ENCODE measurements around the gene LMNTD2. TPM values are rescaled to one million over a fixed set of nuclear protein-coding genes. Genes with fewer than 3 reads are reported as not detected.
A peak's percentile ranks its signal among the peaks of the same experiment; 100 is the strongest.

Gene LMNTD2
- total RNA-seq, 4 donors from 2014 or later, result 6.6 to 32.9 (median 14.1) TPM

- Histone ChIP-seq H3K4me1 (peaks cover 12 to 70% (median 33%) of the 10 kb centered on the region in 4 donors), H3K9me3 (no peaks in the 10 kb centered on the region), H3K27ac (peak overlapping the region in 3 of 4 donors; percentile 49 to 97 (median 93)), H3K27me3 (no peaks in the 10 kb centered on the region), H3K4me3 (peak overlapping the region in 2 of 4 donors; percentile 60 to 98), H3K36me3 (peaks cover 0 to 21% (median 0%) of the 10 kb centered on the region in 3 donors)
- TF ChIP-seq, protein P1, sequence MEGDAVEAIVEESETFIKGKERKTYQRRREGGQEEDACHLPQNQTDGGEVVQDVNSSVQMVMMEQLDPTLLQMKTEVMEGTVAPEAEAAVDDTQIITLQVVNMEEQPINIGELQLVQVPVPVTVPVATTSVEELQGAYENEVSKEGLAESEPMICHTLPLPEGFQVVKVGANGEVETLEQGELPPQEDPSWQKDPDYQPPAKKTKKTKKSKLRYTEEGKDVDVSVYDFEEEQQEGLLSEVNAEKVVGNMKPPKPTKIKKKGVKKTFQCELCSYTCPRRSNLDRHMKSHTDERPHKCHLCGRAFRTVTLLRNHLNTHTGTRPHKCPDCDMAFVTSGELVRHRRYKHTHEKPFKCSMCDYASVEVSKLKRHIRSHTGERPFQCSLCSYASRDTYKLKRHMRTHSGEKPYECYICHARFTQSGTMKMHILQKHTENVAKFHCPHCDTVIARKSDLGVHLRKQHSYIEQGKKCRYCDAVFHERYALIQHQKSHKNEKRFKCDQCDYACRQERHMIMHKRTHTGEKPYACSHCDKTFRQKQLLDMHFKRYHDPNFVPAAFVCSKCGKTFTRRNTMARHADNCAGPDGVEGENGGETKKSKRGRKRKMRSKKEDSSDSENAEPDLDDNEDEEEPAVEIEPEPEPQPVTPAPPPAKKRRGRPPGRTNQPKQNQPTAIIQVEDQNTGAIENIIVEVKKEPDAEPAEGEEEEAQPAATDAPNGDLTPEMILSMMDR (IDR thresholded peaks at IDR 0.05), result no peak
- TF ChIP-seq POLR2A (IDR thresholded peaks at IDR 0.05), result peak in 1 of 2 donors; percentile 36
- DNase-seq, result peak in 1 of 3 donors; percentile 68
Observed at GRCh38 chr11:578276-579035, 17.9 kb upstream of the LMNTD2 start.

DNA sequence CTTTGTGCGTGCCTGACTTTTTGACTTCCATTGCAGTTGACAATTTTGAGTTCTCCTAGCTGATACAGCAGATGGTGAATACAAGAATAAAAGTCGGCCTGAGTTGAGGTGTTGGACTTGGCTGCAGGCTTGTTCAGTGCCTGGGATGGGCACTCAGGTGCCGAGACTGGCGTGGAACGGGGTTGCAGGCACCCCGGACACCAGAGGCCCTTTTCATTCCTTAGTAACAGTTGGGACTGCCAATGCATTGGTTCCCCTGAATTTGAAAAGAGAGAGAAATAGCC, 17.0 kb upstream of the LMNTD2 start:
- DNase-seq, result no peak
- H3K4me3 ChIP-seq, result peak overlapping the region; percentile 60 to 98 (median 82)
- H3K36me3 ChIP-seq, result peaks cover 0 to 12% (median 0%) of the 10 kb centered on the region in 3 donors
- TF ChIP-seq, protein P1 (IDR thresholded peaks at IDR 0.05), result no peak
- no peak for TF ChIP-seq POLR2A (IDR thresholded peaks at IDR 0.05)
- H3K27me3 ChIP-seq, result no peaks in the 10 kb centered on the region
- peak overlapping the region in 3 of 4 donors; percentile 86 to 97 (median 93) for H3K27ac ChIP-seq
- no peaks in the 10 kb centered on the region for H3K9me3 ChIP-seq
- H3K4me1 ChIP-seq, result peaks cover 12 to 65% (median 33%) of the 10 kb centered on the region in 4 donors

DNA sequence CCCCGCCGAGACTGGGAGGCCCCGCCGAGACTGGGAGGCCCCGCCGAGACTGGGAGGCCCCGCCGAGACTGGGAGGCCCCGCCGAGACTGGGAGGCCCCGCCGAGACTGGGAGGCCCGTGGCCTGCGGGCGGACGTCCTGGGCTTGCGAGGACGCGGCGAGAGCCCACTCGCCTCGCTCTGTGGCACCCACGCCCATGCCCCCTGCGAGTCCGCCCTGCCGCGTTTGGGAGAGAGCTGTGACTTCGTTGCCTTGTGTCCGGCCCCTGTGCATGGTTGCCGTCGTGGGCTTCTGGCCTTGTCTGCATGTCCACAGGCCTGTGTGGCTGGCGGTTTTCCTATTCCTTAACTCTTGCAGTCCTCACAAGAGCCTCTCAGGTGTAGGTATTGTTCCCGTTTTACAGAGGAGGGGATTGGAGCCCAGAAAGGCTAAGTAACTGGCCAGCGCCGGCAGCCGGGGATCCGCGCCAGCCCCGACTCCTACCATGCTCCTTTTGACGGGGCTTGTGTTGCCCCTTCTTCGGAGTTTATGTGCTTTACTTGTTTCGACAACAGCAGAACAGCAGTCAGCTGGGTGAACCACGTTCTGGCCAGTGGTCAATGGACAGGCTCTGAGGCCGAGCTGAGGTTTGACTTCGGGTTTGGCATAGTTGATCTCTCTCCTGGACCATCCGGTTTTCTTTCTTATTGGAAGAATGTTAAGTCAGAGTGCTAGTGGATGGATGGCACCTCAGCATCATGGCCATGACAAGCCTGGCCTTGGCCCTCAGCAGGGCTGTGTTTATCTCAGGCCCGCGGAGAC, 16.5 kb upstream of the LMNTD2 start:
- H3K4me3 ChIP-seq, result peak overlapping the region; percentile 60 to 98 (median 82)
- no peaks in the 10 kb centered on the region for H3K27me3 ChIP-seq
- no peak for TF ChIP-seq POLR2A (IDR thresholded peaks at IDR 0.05)
- TF ChIP-seq, protein P1 (IDR thresholded peaks at IDR 0.05), result no peak
- H3K9me3 ChIP-seq, result no peaks in the 10 kb centered on the region
- H3K4me1 ChIP-seq, result peaks cover 12 to 65% (median 33%) of the 10 kb centered on the region in 4 donors
- no peak for DNase-seq
- peaks cover 0 to 7% (median 0%) of the 10 kb centered on the region in 3 donors for H3K36me3 ChIP-seq
- peak overlapping the region; percentile 86 to 97 (median 92) for H3K27ac ChIP-seq

GRCh38 chr11:575996-576768, 15.6 kb upstream of the LMNTD2 start, which contains the start of gene PHRF1:
Gene PHRF1 (plus strand): TSS chr11:576470. CDS start chr11:581513, 5,043 bp downstream.
- Histone ChIP-seq H3K9me3 (no peaks in the 10 kb centered on the region), H3K4me1 (peaks cover 12 to 57% (median 33%) of the 10 kb centered on the region in 4 donors), H3K27me3 (no peaks in the 10 kb centered on the region), H3K27ac (peak within 1 kb of the TSS; percentile 86 to 97 (median 92)), H3K4me3 (peak within 1 kb of the TSS; percentile 80 to 98 (median 84)), H3K36me3 (no peaks in the 10 kb centered on the region)
- TF ChIP-seq, protein P1 (IDR thresholded peaks at IDR 0.05), result peak in 3 of 6 experiments; percentile 0 to 16 (median 7)
- TF ChIP-seq POLR2A (IDR thresholded peaks at IDR 0.05), result peak; percentile 72 to 92
- DNase-seq, result peak; percentile 95 to 98 (median 98)
